SHP77 (cell line): ENCODE results near the gene RAB20.
"Not testable (repeated sequence)": the region's sequence is repeated elsewhere in the genome, so short reads cannot be mapped to it uniquely, and the experiment has no call there.

Experiments
- DNase-seq, 2 experiments: peaks; one replicate each; lab custom pipeline; 2025; lab: John Stamatoyannopoulos, UW

RAB20 gene

GRCh38 chr13:110561344-110562035 lies at the start of gene RAB20:
RAB20 (minus strand) TSS chr13:110561722; CDS start chr13:110561519, 203 bp downstream.
- peak; percentile 70 to 94 for DNase-seq

DNA sequence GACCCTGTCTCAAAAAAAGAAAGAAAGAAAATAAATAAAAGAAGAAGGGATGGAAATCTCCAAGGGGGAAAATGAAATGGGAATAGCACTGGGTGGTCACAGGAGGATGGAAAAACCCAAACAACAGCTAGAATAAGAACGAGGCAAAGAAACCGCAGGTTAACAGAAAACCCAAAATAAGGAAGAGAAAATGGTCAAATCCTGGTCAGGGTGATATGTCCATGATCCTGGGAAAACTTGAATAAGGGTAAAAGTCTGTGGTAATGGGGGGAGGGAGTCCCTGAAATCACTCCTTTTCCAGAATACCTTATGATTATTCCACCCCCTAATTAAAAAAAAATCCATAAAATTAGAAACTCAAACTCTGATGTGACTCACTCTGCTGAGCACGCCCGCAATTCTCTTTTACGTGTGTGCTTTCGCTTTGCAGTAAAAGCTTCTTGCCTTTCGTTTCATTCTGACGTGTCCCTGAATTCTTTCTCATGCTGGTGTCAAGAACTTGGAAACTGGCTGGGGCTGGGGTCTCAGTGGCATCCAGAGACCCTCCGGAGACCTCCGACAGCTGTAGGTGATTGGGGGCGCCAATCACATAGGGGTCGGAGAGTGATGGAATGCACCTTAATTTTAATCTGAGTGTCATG lies 49.6 kb upstream of the RAB20 start:
- no peak for DNase-seq

DNA sequence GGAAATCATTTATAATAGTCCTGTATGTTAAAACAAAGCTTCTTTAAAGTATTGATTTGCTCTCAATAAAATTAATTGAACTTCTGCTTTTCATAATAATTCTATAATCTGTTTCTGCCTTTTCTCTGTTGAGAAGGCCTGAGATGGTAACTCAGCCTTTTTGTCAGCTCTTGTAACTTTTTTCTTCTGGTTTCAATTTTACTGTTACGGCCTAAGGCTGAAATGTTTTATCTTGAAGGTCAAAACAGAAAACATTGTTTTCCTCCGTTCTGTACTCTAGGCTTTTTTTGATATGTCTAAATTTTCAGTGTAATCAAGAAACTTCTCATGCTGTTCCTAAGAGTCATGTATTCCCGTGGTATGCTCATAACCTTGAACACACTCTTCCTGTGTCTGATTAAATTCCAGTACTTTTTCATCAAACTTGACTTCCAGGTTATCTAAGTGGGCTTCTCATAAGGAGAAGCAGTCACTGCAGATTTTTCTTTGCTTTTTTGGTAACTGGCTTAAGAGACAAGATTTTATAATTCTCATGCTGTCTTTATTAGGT lies 46.2 kb upstream of the RAB20 start:
- DNase-seq: no peak

DNA sequence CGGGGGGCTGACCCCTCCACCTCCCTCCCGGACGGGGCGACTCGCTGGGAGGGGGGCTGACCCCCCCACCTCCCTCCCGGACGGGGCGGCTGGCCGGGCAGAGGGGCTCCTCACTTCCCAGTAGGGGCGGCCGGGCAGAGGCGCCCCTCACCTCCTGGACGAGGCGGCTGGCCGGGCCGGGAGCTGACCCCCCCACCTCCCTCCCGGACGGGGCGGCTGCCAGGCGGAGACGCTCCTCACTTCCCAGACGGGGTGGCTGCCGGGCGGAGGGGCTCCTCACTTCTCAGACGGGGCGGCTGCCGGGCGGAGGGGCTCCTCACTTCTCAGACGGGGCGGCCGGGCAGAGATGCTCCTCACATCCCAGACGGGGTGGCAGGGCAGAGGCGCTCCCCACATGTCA lies 44.8 kb upstream of the RAB20 start:
- DNase-seq: not testable (repeated sequence)

- no peak for DNase-seq
Observed at GRCh38 chr13:110605132-110605531, 43.6 kb upstream of the RAB20 start.

- DNase-seq: no peak
Observed at GRCh38 chr13:110600980-110601379, 39.5 kb upstream of the RAB20 start.

GRCh38 chr13:110600261-110600819 lies 38.8 kb upstream of the RAB20 start:
- no peak for DNase-seq

- DNase-seq: no peak
Observed at GRCh38 chr13:110597041-110597689, 35.6 kb upstream of the RAB20 start.

GRCh38 chr13:110593430-110594130 lies 32.1 kb upstream of the RAB20 start:
- peak; percentile 35 to 74 for DNase-seq

DNA sequence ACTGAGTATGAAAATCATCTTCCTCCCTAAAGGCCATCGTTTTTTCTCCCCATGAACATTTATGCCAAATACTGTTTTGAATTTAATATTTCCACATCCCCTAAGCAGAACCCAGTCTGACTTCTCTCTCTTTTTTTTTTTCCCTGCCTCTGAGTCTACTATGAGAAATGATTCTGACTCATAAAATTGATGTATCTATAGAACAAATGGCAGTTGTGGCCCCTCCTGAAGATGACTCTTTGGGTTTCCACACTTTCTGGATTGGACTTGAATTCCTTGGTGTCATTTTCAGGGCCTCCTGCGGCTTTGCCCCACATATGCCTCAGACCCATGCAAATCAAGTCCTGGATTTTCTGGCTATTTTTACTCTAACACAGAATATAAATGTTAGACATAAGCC lies 31.1 kb upstream of the RAB20 start:
- no peak for DNase-seq

- no peak for DNase-seq
Observed at GRCh38 chr13:110590577-110590976, 29.1 kb upstream of the RAB20 start.

- no peak for DNase-seq
Observed at GRCh38 chr13:110589793-110590390, 28.4 kb upstream of the RAB20 start.

GRCh38 chr13:110583178-110583865 lies 21.8 kb upstream of the RAB20 start:
- DNase-seq: no peak

GRCh38 chr13:110582421-110582954 lies 21.0 kb upstream of the RAB20 start:
- no peak for DNase-seq

- DNase-seq: no peak
Observed at GRCh38 chr13:110581506-110582185, 20.1 kb upstream of the RAB20 start.

GRCh38 chr13:110580800-110581199 lies 19.3 kb upstream of the RAB20 start:
- no peak for DNase-seq

DNA sequence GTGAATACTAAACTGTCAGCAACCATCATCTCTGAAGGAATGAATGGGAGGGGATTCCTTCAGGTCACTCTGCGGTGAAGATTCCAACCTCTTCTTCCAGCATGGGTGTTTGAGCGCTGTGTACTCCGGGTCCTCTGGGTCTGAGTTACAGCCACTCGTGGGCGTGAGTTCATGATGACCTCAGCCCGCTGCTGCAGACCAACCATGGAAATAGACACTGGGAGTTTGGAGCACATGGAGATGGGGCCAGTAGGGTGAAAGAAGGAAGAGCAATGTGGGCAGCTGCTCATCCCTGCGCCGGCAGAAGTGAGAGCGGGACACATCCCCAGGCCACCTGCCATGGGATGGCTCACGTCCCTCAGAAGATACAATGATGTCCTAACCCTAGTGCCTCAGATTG lies 16.8 kb upstream of the RAB20 start:
- DNase-seq: no peak

GRCh38 chr13:110576736-110577476 lies 15.4 kb upstream of the RAB20 start:
- no peak for DNase-seq

GRCh38 chr13:110576070-110576394 lies 14.5 kb upstream of the RAB20 start:
- DNase-seq: no peak
